ENCODE data around the gene MYO9A. TPM values are rescaled to one million over a fixed set of nuclear protein-coding genes. Genes with fewer than 3 reads are reported as not detected.

MYO9A gene
- total RNA-seq, 1 donor from 2014 or later = 155 TPM

- DNase-seq = no peak
Observed at GRCh38 chr15:71841563-71841962, 276.4 kb downstream of the MYO9A start.

GRCh38 chr15:71830981-71831380 lies 287.0 kb downstream of the MYO9A start:
- DNase-seq = no peak

DNA sequence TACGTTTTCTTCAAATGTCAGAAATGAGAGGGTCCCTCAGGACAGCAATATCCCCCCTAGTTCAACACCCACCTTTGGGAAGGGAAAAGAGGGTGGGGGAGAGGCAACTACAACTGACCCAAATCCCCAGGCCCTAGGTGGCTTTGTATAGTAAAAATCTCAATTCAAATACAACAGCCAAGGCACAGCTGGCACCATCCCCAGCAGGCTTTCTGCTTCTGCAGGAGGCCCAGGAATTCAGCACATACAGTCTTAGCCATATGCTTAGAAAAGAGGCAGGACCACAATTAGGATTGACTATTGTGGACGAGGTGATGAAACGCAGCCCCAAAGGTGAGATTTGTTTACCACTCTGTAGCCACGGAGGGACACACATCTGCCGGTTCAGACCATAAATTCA lies 291.8 kb downstream of the MYO9A start:
- no peak for DNase-seq

DNA sequence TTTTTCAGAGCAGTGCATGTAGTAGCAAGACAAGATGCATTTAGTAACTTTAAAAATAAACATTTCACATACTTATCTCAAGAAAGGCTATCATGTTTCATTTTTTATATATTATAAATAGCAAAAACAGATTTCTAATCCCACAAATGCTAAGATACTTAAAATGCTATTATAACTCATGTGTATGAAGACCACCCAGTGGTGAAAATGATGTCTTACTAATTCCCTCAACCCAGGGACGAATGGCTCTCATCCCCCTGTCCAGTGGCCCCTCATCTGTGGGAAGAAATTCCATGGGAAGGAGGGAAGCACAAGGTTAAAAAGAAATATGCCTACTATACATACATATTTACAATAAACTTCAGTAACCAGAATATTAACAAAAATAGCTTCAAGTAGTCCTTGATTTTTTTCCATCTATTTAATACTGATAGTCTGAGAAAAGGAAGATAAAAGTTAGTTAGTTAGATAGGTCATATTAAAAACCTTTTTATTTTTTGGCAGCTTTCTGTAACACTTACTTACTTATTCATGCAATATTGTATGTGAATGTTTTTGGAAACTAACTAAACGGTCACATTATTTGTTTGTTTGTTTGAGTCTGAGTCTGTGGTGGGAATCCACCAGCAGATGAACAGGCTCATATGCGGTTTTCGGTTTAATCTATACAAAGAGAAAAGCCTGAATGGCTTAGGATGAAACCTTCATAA lies 292.8 kb downstream of the MYO9A start:
- no peak for DNase-seq

- DNase-seq = no peak
Observed at GRCh38 chr15:71823801-71824200, 294.1 kb downstream of the MYO9A start.

DNA sequence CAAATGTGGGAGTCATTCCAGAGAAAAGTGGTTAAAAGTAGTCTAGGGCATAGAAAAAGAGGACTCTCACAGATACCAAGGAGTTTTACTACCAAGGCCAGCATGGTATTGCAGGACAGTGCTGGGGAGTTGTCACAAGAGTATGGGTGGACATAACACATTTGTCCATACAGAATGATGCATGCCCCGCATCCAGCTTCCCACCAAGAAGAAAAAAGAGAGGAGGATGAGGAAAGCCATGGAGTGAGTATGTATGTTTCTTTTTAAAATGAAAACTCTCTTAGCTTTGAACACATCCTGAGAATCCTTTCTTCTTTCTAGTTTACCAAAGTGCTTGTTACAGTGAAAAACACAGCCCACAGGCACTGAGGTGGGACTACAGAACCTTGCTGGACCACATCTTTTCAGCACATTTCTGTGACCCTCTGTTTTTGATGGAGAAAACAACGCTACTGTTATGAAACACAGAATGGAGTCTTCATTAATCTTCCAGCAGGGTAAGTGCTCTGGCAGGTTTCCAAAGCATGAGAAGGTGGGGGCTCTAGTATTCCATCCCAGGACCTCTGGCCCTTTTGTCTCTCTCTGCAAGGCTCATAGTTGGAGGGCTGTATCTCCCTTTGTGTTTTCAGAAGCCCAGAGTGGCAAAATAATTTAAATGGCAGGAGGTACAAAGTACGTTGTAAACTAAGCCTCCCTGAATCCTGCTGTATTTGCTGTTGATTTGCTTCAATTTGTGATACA lies 294.9 kb downstream of the MYO9A start:
- no peak for DNase-seq

- DNase-seq = no peak
Observed at GRCh38 chr15:71821547-71822129, 296.3 kb downstream of the MYO9A start.

DNA sequence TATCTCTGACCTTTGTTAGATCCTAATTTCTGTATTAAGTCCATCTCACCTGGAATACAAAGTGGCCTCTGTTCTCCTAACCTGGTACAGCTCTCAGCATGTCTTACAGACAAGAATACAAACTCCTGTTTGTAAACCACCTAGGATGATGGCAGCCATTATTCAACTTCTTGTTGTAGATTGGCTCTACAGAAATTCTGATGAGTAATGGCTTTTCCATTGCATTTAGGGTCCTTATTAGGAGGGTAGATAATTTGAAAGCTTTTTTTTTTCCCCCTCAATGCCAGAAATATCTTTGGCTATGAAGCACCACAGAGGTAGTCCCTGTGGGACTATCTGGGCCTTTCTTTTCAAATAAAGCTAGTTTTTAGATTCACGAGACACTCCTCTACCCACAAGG lies 297.8 kb downstream of the MYO9A start:
- DNase-seq = no peak

GRCh38 chr15:71817351-71817750 lies 300.6 kb downstream of the MYO9A start:
- DNase-seq = no peak

DNA sequence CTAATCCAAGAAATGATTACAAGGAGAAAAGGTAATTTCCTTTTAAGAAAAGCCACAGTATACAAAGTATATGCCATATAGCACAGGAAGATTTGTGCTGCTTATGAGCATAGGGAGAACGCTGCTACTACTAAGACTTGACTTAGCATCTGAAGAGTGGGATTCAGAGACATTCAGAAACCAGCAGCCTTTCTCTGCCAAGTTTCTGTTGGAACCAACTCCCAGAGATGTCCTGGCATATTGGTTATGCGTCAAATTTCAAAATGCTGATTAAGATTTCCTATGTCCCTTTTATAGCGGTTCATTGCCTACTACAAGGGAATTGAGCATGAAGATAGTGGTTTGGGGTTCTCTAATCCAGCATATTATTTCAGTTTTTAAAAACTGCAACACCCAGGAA lies 302.6 kb downstream of the MYO9A start:
- DNase-seq = no peak

DNA sequence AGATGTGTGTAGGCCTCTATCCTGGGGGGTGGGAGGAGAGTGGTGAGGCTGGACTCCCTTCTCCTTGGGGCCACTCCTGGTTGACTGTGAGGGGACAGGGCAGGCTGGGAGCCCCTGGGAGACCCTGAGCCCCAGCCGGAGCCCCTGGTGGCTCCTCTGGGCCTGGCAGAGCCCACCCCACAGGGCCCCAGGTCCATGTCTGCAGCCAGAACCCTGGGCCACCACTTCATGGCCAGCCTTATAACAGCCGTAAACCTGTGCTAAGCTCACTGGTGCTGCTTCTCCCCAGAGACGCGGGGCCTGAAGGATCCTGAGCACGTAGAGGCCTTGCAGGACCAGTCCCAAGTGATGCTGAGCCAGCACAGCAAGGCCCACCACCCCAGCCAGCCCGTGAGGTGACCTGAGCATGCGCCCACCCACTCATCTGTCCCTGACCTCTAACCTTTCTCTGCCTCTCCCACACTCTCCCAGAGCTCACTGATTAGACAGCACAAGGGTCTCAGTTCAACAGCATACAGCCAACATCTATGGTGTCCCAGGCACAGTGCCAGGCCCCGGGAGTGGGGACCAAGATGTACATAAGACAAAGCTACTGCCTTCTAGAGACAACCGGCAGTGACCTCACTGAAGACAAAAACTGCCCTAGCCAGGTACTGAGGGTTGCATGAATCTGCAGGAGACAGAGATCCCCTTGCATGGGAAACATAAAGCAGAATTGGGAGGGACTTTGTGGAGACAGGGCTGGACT lies 304.1 kb downstream of the MYO9A start:
- DNase-seq = no peak

- no peak for DNase-seq
Observed at GRCh38 chr15:71812966-71813722, 304.8 kb downstream of the MYO9A start.

DNA sequence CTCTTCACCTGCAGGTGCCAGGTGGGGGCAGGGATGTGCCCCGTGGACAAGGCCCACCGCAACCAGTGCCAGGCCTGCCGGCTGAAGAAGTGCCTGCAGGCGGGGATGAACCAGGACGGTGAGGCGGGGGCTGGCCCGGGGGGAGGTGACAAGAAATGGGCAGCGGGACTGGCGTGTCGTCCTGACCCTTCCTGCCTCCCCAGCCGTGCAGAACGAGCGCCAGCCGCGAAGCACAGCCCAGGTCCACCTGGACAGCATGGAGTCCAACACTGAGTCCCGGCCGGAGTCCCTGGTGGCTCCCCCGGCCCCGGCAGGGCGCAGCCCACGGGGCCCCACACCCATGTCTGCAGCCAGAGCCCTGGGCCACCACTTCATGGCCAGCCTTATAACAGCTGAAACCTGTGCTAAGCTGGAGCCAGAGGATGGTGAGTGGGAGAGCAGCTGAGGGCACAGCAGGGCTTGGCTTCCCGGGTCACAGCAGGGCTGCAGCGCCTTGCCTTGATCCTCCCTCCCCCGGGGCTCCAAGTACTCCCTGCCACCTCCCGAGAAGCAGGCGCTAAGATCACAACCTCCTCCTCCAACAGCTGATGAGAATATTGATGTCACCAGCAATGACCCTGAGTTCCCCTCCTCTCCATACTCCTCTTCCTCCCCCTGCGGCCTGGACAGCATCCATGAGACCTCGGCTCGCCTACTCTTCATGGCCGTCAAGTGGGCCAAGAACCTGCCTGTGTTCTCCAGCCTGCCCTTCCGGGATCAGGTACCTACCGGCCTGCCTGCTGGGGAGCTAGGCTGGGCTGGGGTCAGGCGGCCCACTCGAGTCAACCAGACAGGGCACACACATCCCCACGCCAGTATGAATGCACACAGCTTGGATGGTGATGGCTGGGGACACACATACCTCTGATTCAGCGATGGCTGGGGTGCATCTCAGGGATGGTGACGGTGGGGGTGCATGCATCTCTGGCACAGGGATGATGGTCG lies 305.9 kb downstream of the MYO9A start:
- DNase-seq = no peak

GRCh38 chr15:71811036-71811736 lies 306.8 kb downstream of the MYO9A start:
- no peak for DNase-seq

DNA sequence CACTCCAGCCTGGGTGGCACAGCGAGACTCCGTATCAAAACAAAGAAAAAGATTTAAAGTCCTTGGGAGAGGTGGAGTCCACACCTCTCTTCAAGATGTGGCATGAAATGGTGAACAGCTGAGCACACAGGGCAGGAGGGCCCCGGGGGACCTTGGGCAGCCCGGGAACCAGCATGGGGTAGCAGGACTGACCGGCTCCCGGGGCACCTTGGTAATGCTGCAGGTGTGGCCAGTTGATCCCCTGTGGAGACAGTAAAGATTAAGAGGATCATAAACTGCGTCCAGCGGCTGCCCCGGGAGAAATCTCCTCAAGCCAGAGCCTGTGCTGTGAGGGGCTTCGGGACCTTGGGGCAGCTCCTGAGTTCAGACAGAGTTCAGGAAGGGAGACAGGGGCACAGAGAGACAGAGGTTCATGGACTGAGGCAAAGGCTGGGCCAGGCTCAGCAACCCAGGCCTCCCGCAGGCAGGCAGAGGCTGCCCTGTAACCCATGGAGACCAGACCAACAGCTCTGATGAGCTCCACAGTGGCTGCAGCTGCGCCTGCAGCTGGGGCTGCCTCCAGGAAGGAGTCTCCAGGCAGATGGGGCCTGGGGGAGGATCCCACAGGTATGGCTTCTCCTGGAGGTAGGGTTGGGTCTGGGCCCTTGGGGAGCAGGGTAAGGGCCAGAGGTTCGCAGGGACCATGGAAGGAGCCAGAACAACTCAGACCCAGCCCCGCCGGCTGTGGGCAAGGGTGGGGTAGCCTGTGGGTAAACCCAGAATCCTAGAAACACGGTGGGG lies 307.5 kb downstream of the MYO9A start, which contains the start of gene NR2E3:
NR2E3 (plus strand) TSS at position 299 of the 780 bp plus-strand sequence; CDS start at position 489, 190 bp downstream.
- no peak for DNase-seq

DNA sequence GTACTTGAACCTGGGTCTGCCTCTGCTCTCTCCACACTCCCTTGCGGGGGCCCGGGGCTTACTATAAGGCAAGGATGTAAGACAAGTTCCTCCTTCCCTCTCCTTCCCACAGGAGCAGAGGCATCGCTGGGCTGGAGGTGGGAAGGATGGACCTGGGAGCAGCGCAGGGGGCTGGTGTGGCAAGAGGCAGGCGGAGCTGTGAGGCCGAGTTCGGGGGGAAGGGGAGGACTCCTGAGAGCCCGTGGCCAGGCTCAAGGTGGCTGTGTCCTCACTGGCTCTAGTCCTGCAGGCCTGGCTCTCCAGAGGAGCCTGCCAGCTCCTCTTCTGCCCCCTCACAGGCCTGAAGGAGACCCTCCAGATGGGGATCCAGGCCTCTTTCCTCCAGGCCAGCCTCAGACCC lies 308.6 kb downstream of the MYO9A start:
- DNase-seq = no peak

- DNase-seq = no peak
Observed at GRCh38 chr15:71808311-71809020, 309.5 kb downstream of the MYO9A start.

GRCh38 chr15:71807691-71808091 lies 310.3 kb downstream of the MYO9A start:
- no peak for DNase-seq
